Neural progenitor cell (in vitro differentiated cells): ENCODE data around the gene NFIA. TPM values are rescaled to one million over a fixed set of nuclear protein-coding genes. Genes with fewer than 3 reads are reported as not detected.
A peak's percentile ranks its signal among the peaks of the same experiment; 100 is the strongest.

ENCODE experiments used
- DNase-seq: peaks from one replicate; pipeline ENCODE4 v3.0.0-alpha.2; 2016; ENCODE audit warnings: low spot score
- H2AFZ ChIP-seq: fragments of 200-600 bp; sonication (generic); replicated peaks from 2 replicates; pipeline ENCODE4 v1.6.1; 2016; ENCODE audit warnings: antibody characterized with exemption
- H3F3A ChIP-seq: fragments of 200-600 bp; sonication (generic); 2 replicates; pipeline ENCODE4 v1.6.1; 2016; ENCODE audit warnings: antibody characterized with exemption, low read depth
- H3K27ac ChIP-seq: fragments of 200-600 bp; sonication (generic); 2 replicates; pipeline ENCODE4 v1.5.1; 2016; ENCODE audit warnings: mild to moderate bottlenecking
- H3K27me3 ChIP-seq: fragments of 200-600 bp; sonication (generic); 2 replicates; pipeline ENCODE4 v1.6.1; 2016; ENCODE audit warnings: mild to moderate bottlenecking, moderate library complexity
- H3K36me3 ChIP-seq: fragments of 200-600 bp; sonication (generic); 2 replicates; pipeline ENCODE4 v1.5.1; 2016
- H3K4me1 ChIP-seq: fragments of 200-600 bp; sonication (generic); 2 replicates; pipeline ENCODE4 v1.6.1; 2016; ENCODE audit warnings: mixed run types
- H3K4me2 ChIP-seq: fragments of 200-600 bp; sonication (generic); 2 replicates; pipeline ENCODE4 v1.6.1; 2016
- H3K4me3 ChIP-seq: fragments of 200-600 bp; sonication (generic); 2 replicates; pipeline ENCODE4 v1.5.1; 2016
- H3K79me2 ChIP-seq: fragments of 200-600 bp; sonication (generic); 2 replicates; pipeline ENCODE4 v1.6.1; 2016; ENCODE audit warnings: low read depth
- H3K9ac ChIP-seq: fragments of 200-600 bp; sonication (generic); 2 replicates; pipeline ENCODE4 v1.6.1; 2016
- H3K9me3 ChIP-seq: fragments of 200-600 bp; sonication (generic); 2 replicates; pipeline ENCODE4 v1.5.1; 2016; ENCODE audit warnings: low read depth
- H4K20me1 ChIP-seq: fragments of 200-600 bp; sonication (generic); 2 replicates; pipeline ENCODE4 v1.6.1; 2016; ENCODE audit warnings: low read depth
- H3K27ac Mint-ChIP-seq: 3 replicates; pipeline ENCODE4 v1.8.0; 2021; ENCODE audit warnings: mixed read lengths
- H3K27me3 Mint-ChIP-seq: 2 replicates; pipeline ENCODE4 v1.8.0; 2022; ENCODE audit warnings: low read depth, mild to moderate bottlenecking, inconsistent platforms, moderate library complexity, mixed read lengths; ENCODE audit not compliant: insufficient read depth
- H3K36me3 Mint-ChIP-seq: 3 replicates; pipeline ENCODE4 v1.8.0; 2021; ENCODE audit warnings: mixed read lengths
- H3K4me1 Mint-ChIP-seq: 3 replicates; pipeline ENCODE4 v1.8.0; 2021; ENCODE audit warnings: mixed read lengths
- H3K4me3 Mint-ChIP-seq: 3 replicates; pipeline ENCODE4 v1.8.0; 2021; ENCODE audit warnings: mild to moderate bottlenecking, moderate library complexity, mixed read lengths
- H3K9me3 Mint-ChIP-seq: 3 replicates; pipeline ENCODE4 v1.8.0; 2020; ENCODE audit warnings: mixed read lengths
- EZH2 ChIP-seq: fragments of 200-600 bp; sonication (generic); IDR thresholded peaks from 2 replicates; pipeline ENCODE4 v1.6.1; 2017; ENCODE audit warnings: antibody characterized with exemption, mild to moderate bottlenecking, moderate library complexity
- EZH2phosphoT487 ChIP-seq: fragments of 200-600 bp; sonication (generic); IDR thresholded peaks from 2 replicates; pipeline ENCODE4 v1.6.1; 2017; ENCODE audit warnings: antibody characterized with exemption
- total RNA-seq: library from RNA; depleted of rRNA; stranded (reverse); fragments of >200 nt; gene quantifications from 2 replicates; pipeline ENCODE4 v1.2.3, GENCODE V29; 2015; ENCODE audit warnings: low replicate concordance
- TF ChIP-seq, protein P1 (sequence below): fragments of 200-600 bp; sonication (generic); IDR thresholded peaks from 2 replicates; pipeline ENCODE4 v1.5.1; 2017; ENCODE audit warnings: antibody characterized with exemption, mild to moderate bottlenecking

NFIA gene
- total RNA-seq, 1 donor from 2014 or later, result 5.3 TPM

DNA sequence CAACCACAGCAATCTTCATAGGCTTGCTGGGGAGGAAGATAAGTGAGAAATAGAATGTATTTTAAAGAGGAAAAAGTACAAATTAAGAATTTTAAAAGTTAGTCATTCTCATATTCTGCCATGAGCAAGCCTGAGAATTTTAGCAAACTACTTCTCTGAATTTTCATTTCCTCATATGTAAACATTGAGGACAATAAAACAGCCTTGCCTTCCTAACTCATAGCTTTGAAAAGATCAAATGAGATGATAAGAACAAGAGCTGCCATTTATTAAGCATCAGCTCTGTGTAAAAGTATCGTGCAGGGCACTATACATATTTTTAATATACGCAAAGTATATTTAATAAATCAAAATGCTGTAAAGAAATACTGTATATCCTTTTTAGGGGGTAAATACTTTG, 286.0 kb downstream of the NFIA start:
- H3K4me1 ChIP-seq, result peaks cover 10% of the 10 kb centered on the region
- no peak overlapping the region for H3K27ac ChIP-seq
- H3F3A ChIP-seq, result no peaks in the 10 kb centered on the region
- no peak overlapping the region for H3K4me3 Mint-ChIP-seq
- H3K4me3 ChIP-seq, result no peak overlapping the region
- H3K36me3 ChIP-seq, result no peaks in the 10 kb centered on the region
- H3K9ac ChIP-seq, result no peak overlapping the region
- H3K27me3 Mint-ChIP-seq, result peaks cover 4% of the 10 kb centered on the region
- no peak overlapping the region for H3K27ac Mint-ChIP-seq
- H3K9me3 Mint-ChIP-seq, result no peaks in the 10 kb centered on the region
- H3K9me3 ChIP-seq, result no peaks in the 10 kb centered on the region
- peaks cover 7% of the 10 kb centered on the region for H3K36me3 Mint-ChIP-seq
- no peak for TF ChIP-seq EZH2
- TF ChIP-seq, protein P1, sequence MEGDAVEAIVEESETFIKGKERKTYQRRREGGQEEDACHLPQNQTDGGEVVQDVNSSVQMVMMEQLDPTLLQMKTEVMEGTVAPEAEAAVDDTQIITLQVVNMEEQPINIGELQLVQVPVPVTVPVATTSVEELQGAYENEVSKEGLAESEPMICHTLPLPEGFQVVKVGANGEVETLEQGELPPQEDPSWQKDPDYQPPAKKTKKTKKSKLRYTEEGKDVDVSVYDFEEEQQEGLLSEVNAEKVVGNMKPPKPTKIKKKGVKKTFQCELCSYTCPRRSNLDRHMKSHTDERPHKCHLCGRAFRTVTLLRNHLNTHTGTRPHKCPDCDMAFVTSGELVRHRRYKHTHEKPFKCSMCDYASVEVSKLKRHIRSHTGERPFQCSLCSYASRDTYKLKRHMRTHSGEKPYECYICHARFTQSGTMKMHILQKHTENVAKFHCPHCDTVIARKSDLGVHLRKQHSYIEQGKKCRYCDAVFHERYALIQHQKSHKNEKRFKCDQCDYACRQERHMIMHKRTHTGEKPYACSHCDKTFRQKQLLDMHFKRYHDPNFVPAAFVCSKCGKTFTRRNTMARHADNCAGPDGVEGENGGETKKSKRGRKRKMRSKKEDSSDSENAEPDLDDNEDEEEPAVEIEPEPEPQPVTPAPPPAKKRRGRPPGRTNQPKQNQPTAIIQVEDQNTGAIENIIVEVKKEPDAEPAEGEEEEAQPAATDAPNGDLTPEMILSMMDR, result no peak
- TF ChIP-seq EZH2phosphoT487, result no peak
- DNase-seq, result no peak
- H3K79me2 ChIP-seq, result no peaks in the 10 kb centered on the region
- H3K4me2 ChIP-seq, result no peak overlapping the region
- no peak overlapping the region for H2AFZ ChIP-seq
- no peaks in the 10 kb centered on the region for H4K20me1 ChIP-seq
- H3K27me3 ChIP-seq, result no peaks in the 10 kb centered on the region
- peaks cover 32% of the 10 kb centered on the region for H3K4me1 Mint-ChIP-seq

GRCh38 chr1:61368876-61369275, 286.5 kb downstream of the NFIA start:
- no peak overlapping the region for H3K4me2 ChIP-seq
- H3K36me3 ChIP-seq, result no peaks in the 10 kb centered on the region
- TF ChIP-seq EZH2phosphoT487, result no peak
- TF ChIP-seq, protein P1, result no peak
- TF ChIP-seq EZH2, result no peak
- no peaks in the 10 kb centered on the region for H3K9me3 Mint-ChIP-seq
- H3K4me3 ChIP-seq, result no peak overlapping the region
- H3K4me3 Mint-ChIP-seq, result no peak overlapping the region
- H3K9ac ChIP-seq, result no peak overlapping the region
- peaks cover 7% of the 10 kb centered on the region for H3K36me3 Mint-ChIP-seq
- H3K4me1 ChIP-seq, result peaks cover 10% of the 10 kb centered on the region
- H3K4me1 Mint-ChIP-seq, result peaks cover 35% of the 10 kb centered on the region
- H3F3A ChIP-seq, result no peaks in the 10 kb centered on the region
- H3K27me3 ChIP-seq, result no peaks in the 10 kb centered on the region
- no peak overlapping the region for H2AFZ ChIP-seq
- DNase-seq, result no peak
- H3K27ac ChIP-seq, result no peak overlapping the region
- H3K27me3 Mint-ChIP-seq, result peaks cover 4% of the 10 kb centered on the region
- no peaks in the 10 kb centered on the region for H3K9me3 ChIP-seq
- H4K20me1 ChIP-seq, result no peaks in the 10 kb centered on the region
- H3K79me2 ChIP-seq, result no peaks in the 10 kb centered on the region
- no peak overlapping the region for H3K27ac Mint-ChIP-seq

- H3K36me3 ChIP-seq, result no peaks in the 10 kb centered on the region
- H3K4me1 Mint-ChIP-seq, result peaks cover 45% of the 10 kb centered on the region
- peaks cover 4% of the 10 kb centered on the region for H3K27me3 Mint-ChIP-seq
- TF ChIP-seq EZH2phosphoT487 (no peak), EZH2 (no peak)
- TF ChIP-seq, protein P1, result no peak
- H3K27ac ChIP-seq, result no peak overlapping the region
- no peaks in the 10 kb centered on the region for H4K20me1 ChIP-seq
- DNase-seq, result no peak
- peaks cover 7% of the 10 kb centered on the region for H3K36me3 Mint-ChIP-seq
- H3K79me2 ChIP-seq, result no peaks in the 10 kb centered on the region
- no peaks in the 10 kb centered on the region for H3K27me3 ChIP-seq
- H3K9me3 Mint-ChIP-seq, result no peaks in the 10 kb centered on the region
- no peak overlapping the region for H3K4me3 Mint-ChIP-seq
- no peak overlapping the region for H2AFZ ChIP-seq
- no peak overlapping the region for H3K4me3 ChIP-seq
- H3K27ac Mint-ChIP-seq, result peak overlapping the region; percentile 26
- H3K4me2 ChIP-seq, result no peak overlapping the region
- peaks cover 10% of the 10 kb centered on the region for H3K4me1 ChIP-seq
- no peak overlapping the region for H3K9ac ChIP-seq
- H3K9me3 ChIP-seq, result no peaks in the 10 kb centered on the region
- H3F3A ChIP-seq, result no peaks in the 10 kb centered on the region
These were observed 288.0 kb downstream of the NFIA start for GRCh38 chr1:61370177-61370912.
